WTC11 (cell line): ENCODE data around the gene CDC23.

Source experiments
- TF ChIP-seq, protein P1 (sequence below): sonication (generic); formaldehyde crosslinking; IDR thresholded peaks from 2 replicates; pipeline ENCODE4 v1.8.1; 2022; ENCODE audit warnings: mild to moderate bottlenecking, missing genetic modification reagents, moderate library complexity, borderline replicate concordance
- TF ChIP-seq, protein P2 (sequence below): sonication (generic); formaldehyde crosslinking; IDR thresholded peaks from 2 replicates; pipeline ENCODE4 v1.8.0; 2022; ENCODE audit warnings: missing genetic modification reagents

DNA sequence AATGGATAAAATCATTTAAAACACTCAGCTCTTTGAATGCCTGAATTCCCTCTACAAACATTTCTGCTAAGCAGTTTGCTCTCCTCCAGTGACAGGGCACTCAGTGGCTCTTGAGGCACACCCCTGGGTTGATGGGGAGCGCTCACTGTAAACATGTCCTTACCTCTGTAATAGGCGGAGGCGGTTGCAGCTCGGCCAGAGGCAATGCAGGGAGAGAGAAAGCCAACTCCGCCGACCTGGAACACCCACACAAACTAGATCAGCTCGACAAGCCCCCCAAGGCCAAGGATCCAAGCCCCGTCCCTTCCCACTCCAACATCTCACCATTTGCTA is 329 bp downstream of the CDC23 start:
- TF ChIP-seq, protein P1, sequence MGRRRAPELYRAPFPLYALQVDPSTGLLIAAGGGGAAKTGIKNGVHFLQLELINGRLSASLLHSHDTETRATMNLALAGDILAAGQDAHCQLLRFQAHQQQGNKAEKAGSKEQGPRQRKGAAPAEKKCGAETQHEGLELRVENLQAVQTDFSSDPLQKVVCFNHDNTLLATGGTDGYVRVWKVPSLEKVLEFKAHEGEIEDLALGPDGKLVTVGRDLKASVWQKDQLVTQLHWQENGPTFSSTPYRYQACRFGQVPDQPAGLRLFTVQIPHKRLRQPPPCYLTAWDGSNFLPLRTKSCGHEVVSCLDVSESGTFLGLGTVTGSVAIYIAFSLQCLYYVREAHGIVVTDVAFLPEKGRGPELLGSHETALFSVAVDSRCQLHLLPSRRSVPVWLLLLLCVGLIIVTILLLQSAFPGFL (CRISPR knock-in tag) = no peak
- TF ChIP-seq, protein P2, sequence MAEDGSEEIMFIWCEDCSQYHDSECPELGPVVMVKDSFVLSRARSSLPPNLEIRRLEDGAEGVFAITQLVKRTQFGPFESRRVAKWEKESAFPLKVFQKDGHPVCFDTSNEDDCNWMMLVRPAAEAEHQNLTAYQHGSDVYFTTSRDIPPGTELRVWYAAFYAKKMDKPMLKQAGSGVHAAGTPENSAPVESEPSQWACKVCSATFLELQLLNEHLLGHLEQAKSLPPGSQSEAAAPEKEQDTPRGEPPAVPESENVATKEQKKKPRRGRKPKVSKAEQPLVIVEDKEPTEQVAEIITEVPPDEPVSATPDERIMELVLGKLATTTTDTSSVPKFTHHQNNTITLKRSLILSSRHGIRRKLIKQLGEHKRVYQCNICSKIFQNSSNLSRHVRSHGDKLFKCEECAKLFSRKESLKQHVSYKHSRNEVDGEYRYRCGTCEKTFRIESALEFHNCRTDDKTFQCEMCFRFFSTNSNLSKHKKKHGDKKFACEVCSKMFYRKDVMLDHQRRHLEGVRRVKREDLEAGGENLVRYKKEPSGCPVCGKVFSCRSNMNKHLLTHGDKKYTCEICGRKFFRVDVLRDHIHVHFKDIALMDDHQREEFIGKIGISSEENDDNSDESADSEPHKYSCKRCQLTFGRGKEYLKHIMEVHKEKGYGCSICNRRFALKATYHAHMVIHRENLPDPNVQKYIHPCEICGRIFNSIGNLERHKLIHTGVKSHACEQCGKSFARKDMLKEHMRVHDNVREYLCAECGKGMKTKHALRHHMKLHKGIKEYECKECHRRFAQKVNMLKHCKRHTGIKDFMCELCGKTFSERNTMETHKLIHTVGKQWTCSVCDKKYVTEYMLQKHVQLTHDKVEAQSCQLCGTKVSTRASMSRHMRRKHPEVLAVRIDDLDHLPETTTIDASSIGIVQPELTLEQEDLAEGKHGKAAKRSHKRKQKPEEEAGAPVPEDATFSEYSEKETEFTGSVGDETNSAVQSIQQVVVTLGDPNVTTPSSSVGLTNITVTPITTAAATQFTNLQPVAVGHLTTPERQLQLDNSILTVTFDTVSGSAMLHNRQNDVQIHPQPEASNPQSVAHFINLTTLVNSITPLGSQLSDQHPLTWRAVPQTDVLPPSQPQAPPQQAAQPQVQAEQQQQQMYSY (CRISPR knock-in tag) = no peak
